Measurements from ENCODE around the gene EPHA5.

EPHA5 gene

DNA sequence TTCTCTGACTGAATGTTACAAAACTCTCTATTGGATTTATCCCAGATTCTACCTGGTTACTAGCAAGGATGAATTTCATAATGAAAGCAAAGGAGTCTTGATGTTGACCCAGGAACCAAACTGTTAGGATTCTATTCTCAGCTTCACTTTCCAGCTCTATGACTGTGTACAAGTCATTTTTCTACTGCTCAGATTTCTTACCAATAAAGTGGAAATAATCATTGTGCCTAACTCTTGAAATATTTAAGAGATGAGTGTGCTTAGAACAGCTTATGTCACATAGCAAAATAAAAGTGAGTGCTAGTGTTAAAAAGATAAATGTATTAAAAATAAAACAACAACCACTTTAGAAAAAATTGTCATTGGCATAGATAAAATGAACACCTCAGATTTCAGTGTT, 45.6 kb downstream of the EPHA5 start:
- DNase-seq (ENCODE audit: low spot score) = no peak

GRCh38 chr4:65623506-65623905, 46.8 kb downstream of the EPHA5 start:
- DNase-seq (ENCODE audit: low spot score) = no peak

DNA sequence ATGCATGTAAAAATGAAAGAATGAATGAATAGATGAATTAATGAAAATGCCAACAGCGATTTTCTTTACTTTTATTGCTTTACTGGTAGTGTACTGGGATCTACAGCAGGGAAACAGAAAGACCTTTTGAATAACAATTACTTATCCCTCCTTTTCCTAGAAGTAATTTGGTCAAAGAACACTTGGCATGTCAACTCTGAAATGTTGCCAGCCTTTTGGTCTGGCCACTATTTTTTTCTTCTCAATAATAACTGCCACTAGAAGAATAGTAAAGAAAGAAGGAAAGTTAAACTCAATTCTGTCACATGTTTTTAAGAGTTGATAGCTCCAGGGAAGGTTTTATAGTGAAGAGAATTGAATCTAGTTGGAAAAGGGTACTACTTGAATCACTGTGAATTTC, 52.9 kb downstream of the EPHA5 start:
- DNase-seq (ENCODE audit: low spot score) = no peak

GRCh38 chr4:65604515-65604914, 65.8 kb downstream of the EPHA5 start:
- DNase-seq (ENCODE audit: low spot score) = no peak

DNA sequence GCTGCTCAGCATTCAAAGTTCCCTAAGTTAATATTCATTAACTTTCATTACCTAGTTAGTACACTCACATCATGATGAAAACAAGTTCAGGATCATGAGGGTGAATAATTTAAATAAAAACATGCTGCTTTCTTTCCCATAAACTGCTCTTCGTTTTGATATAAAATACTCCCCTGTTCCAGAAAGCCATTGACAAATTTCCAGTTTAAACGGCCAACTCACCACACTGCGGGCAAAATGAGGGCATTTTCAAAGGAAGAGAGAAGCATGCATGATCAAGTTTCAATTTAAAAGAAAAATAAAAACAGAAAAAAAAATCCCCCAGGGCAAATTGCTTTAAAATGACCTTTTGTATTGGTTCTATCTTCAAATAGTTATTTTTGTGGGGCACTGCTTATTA, 69.6 kb downstream of the EPHA5 start:
- no peak for DNase-seq (ENCODE audit: low spot score)

DNA sequence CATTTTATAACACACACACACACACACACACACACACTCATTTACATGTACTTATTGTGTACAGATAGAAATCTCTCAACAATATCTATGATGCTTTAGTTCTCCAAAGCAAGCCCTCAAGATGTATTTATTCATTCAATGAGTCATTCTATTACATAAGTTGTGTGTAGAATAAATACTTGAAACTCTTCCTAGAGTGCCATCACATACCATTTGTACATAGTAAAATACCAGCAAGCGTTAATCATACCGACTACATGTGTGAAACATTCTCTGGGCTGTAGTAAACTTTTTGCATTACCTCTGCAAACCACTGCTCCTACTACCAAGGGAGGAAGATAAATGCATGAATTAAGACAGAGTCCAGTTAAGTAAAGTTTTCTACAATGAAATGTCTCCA, 70.9 kb downstream of the EPHA5 start:
- DNase-seq (ENCODE audit: low spot score) = no peak

DNA sequence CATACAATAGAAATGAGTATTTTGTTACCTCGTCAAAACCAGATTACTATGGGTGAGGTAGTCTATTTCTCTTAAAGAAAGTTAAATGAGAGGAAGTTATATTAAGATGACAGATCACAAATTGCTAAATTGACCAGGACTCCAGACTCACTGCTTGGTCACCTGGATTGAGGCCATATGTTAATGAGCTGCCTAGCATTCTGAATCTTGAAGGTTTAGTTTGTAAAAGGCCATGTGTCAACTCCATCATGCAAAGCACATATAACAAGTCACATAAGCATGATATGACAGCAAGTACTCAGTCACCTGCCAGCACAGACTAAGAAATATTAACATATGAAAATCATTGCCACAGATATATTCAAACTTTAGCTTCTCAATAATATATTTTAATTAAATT, 72.6 kb downstream of the EPHA5 start:
- no peak for DNase-seq (ENCODE audit: low spot score)

GRCh38 chr4:65592089-65592488, 78.2 kb downstream of the EPHA5 start:
- no peak for DNase-seq (ENCODE audit: low spot score)

DNA sequence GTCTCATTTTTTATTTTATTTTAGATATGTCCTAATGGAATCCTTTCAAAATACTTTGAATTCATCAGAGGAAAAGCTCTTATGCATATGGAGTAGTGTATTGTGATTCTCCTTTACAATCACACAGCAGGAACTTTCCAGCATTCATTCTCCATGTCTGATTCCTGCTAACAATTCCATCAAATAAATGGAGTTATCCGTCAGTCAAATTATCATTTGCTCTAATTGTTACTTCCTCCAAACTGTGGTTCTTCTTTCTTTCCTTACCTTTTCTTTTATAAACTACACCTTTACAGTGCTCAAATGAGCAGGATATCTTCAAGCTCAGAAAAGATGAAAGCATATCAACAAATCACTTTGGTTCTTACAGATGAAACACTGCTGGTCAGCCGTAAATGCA, 80.4 kb downstream of the EPHA5 start:
- no peak for DNase-seq (ENCODE audit: low spot score)

GRCh38 chr4:65589331-65589730, 81.0 kb downstream of the EPHA5 start:
- no peak for DNase-seq (ENCODE audit: low spot score)

DNA sequence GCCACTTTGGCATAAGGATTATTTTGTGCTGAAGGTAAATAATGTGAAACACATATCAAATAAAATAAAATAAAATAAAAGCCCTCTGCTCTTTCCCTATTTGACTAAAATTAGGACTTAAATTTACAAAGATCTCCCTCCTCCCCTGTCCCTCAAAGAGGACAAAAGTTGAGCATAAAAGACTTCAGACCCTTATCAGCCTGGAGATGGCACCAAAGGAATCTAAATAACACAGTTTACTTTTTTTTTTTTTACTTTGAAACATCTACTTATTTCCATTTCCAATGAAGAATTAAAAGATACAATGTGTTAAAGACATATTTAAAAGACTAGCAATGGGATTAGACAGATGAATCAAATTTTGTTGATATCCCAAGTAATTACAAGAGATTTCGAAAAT, 89.7 kb downstream of the EPHA5 start:
- DNase-seq (ENCODE audit: low spot score) = no peak

DNA sequence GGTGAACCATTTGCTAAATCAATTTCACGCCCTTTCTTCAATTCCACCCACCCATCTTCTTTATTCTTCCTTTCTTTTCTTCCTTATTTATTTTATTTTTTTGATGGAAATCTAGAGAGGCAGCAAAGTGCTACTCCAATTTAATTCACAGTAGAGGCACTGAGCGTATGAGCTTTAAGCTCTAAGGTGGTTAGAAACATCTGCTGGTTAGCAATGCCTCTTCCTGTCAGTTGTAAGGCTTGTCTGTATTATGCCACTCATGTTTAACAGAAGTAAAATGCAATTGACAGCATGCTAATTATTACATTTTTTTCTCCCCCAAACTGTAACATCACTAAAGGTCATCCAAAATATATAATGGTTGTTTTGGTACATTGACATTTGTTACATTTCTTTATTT, 103.8 kb downstream of the EPHA5 start:
- no peak for DNase-seq (ENCODE audit: low spot score)

DNA sequence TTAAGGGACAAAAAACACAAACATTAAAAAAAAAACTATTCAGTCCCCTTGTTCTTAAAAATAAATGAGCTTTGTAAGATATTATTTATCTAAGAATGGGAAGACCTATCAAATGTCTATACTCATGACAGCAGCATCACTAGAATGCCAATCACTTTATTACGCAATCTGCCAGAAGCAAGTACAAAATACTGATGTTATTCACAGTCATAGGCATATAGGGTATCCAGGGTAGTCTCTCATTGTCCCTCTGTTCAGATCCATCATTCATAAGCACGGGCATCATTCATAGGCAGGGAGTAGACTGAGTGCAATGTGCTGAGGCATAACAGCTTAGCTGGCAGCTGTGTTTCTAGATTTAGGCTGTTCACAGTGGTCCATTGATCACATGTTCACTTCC, 109.1 kb downstream of the EPHA5 start:
- DNase-seq (ENCODE audit: low spot score) = no peak

DNA sequence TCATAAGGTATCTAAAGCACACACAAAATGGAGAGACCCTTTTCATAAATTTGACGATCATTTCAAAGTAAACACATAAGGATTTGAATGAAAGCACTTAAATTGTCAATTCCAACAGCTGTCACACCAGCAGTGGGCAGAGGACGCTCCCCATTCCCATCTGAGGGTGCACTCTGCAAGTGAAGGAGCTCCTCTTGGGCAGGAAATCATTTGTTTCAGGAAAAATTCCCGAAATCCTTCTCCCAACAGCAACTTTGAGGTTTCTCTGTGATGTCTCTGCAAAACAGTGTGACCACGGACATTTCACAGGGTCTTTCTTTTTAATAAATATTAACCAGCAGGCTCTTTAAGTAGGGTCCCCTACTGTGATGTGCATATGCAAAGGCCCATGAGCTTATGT, 111.0 kb downstream of the EPHA5 start:
- no peak for DNase-seq (ENCODE audit: low spot score)

- no peak for DNase-seq (ENCODE audit: low spot score)
Observed at GRCh38 chr4:65552057-65552456, 118.2 kb downstream of the EPHA5 start.

DNA sequence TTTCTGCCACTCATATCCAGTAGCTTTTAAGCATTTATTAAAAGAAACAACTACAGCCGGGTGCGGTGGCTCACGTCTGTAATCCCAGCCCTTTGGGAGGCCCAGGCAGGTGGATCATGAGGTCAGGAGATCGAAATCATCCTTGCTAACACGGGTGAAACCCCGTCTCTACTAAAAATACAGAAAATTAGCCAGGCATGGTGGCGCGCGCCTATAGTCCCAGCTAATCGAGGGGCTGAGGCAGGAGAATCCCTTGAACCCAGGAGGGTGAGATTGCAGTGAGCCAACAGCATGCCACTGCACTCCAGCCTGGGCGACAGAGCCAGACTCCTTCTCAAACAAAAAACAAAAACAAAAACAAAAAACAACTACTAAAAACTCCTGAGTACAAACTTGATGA, 119.8 kb downstream of the EPHA5 start:
- DNase-seq (ENCODE audit: low spot score) = no peak

GRCh38 chr4:65546882-65547416, 123.3 kb downstream of the EPHA5 start:
- DNase-seq (ENCODE audit: low spot score) = no peak

DNA sequence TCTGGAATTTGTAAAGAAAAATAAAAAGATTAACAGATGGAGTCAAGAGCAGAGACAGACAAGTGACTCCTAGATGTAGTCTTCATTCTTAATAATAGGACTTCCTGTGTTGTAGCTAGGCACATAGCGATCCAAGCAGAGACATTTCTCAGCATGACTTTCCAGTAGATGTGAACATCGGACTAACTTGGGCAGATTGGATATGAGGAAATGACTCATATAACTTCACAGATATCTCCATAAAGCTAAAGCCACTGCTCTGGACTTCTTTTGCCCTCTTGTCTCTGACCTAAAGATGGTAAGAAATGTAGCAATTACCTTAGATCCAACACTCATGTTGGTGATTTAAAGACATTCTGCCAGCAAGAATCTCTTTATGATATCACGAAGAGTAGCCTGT, 131.7 kb downstream of the EPHA5 start:
- no peak for DNase-seq (ENCODE audit: low spot score)

DNA sequence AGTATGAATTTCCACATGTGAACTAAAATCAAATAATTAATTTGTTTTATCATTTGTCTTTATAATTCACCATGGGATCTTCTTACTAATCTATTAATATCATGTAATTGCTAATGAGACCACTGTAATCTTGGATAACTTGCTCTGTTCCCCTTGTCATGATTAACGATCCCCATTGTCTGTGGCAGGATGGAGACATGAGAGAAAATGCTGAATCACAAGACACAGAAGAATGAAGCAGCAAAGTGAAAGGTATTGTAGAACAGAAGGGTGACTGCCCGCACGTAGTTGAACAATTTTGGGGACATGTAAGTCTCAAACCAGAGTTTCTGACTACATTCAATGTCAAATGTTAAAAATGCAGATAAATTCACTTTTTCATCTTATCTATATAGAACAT, 135.2 kb downstream of the EPHA5 start:
- no peak for DNase-seq (ENCODE audit: low spot score)

DNA sequence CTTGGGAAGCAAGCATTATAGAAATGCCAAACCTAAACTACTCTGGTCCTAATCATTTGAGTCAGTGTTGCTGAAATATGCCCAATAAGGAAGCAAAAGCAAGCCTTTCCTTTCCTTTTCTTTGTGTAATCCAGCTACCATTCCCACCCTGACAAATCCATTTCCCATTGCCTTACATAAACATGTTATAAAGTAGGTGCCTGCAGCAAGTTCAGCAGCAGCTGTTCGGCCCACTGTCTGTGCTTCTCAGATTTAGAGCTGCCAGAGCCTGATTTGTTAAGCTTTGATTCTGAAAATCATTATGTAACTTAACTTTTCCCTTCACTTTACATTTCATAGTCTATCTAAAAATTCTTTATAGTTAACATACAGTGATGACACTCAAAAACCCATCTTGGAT, 148.6 kb downstream of the EPHA5 start:
- no peak for DNase-seq (ENCODE audit: low spot score)

GRCh38 chr4:65515646-65516045, 154.6 kb downstream of the EPHA5 start:
- DNase-seq (ENCODE audit: low spot score) = no peak

DNA sequence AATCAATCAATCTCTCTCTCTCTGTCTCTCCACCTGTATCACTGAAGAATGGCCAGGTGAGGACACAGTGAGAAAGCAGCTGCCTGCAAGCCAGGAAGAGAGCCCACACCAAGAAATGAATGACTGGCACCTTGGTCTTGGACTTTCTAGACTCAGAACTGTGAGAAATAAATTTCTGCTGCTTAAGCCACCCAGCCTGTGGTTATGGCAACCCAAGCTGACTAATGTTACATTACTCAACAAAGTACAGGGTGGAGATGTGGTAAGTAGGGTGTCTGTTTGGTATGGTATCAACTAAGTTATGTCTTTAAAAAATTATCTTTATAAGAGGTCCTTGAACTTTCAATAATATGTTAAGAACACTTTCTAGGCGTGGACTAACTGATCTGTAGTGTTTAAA, 159.3 kb downstream of the EPHA5 start:
- DNase-seq (ENCODE audit: low spot score) = no peak

DNA sequence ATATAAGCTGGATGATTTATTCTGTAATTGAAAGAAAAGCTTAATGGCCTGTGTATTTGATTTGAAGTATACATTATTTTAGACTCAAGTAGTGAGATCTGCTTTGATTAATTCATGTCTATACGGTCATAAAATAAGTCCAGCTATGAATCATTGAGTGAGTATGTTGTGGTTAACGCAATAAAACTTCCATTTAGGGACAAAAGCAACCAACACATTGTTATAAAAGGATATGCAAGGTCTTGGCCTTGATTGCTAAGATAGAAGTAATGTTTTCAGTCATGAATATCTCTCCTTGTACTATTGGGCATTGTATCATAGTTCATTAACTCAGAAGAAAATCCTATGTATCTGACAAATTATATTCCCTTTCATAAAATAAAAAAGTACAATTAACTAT, 162.1 kb downstream of the EPHA5 start:
- DNase-seq (ENCODE audit: low spot score) = no peak

- no peak for DNase-seq (ENCODE audit: low spot score)
Observed at GRCh38 chr4:65502131-65502701, 168.1 kb downstream of the EPHA5 start.

DNA sequence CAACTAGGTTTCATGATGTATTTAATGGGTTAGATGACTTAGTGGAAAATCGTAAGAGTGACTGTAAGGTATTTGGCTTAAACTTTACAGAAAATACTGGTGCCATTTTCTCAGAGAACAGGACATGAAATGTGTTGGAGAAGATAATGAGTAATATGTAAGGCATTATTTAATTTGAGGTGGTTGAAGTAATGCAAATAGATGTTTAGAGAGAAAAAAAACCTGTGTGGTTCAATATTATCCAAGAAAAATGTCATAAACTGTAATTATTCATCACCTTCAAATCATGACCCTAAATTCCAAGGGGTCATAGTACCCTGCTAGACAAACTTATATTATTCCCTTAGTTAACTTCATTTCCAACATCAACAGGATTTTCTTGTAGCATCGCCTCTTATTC, 171.7 kb downstream of the EPHA5 start:
- DNase-seq (ENCODE audit: low spot score) = no peak
